NCI-H1417 (cell line): ENCODE data around the gene MTR.

Experiments
- DNase-seq, 3 experiments: peaks; one replicate each; lab custom pipeline; 2025; lab: John Stamatoyannopoulos, UW

The MTR gene

GRCh38 chr1:236864211-236864610, 69.1 kb downstream of the MTR start:
- no peak for DNase-seq

GRCh38 chr1:236864996-236865817, 70.1 kb downstream of the MTR start:
- DNase-seq, result no peak

GRCh38 chr1:236865818-236866155, 70.7 kb downstream of the MTR start:
- DNase-seq, result no peak

- peak in 2 of 3 experiments; percentile 25 to 36 for DNase-seq
Observed at GRCh38 chr1:236868625-236869467, 73.8 kb downstream of the MTR start.

- no peak for DNase-seq
Observed at GRCh38 chr1:236869911-236870310, 74.8 kb downstream of the MTR start.

GRCh38 chr1:236870721-236871120, 75.6 kb downstream of the MTR start:
- no peak for DNase-seq

- DNase-seq, result no peak
Observed at GRCh38 chr1:236872075-236872666, 77.1 kb downstream of the MTR start.

GRCh38 chr1:236875975-236876374, 80.9 kb downstream of the MTR start:
- no peak for DNase-seq

GRCh38 chr1:236877661-236878060, 82.6 kb downstream of the MTR start:
- DNase-seq, result no peak

GRCh38 chr1:236880209-236880608, 85.1 kb downstream of the MTR start:
- no peak for DNase-seq

- DNase-seq, result no peak
Observed at GRCh38 chr1:236882678-236883077, 87.6 kb downstream of the MTR start.

GRCh38 chr1:236886199-236886598, 91.1 kb downstream of the MTR start:
- no peak for DNase-seq

GRCh38 chr1:236887081-236887480, 92.0 kb downstream of the MTR start:
- DNase-seq, result no peak

- no peak for DNase-seq
Observed at GRCh38 chr1:236888126-236888525, 93.0 kb downstream of the MTR start.

GRCh38 chr1:236888903-236889302, 93.8 kb downstream of the MTR start:
- no peak for DNase-seq

GRCh38 chr1:236890152-236891056, 95.3 kb downstream of the MTR start:
- no peak for DNase-seq

- DNase-seq, result no peak
Observed at GRCh38 chr1:236893626-236894545, 98.8 kb downstream of the MTR start.

- DNase-seq, result no peak
Observed at GRCh38 chr1:236895665-236896387, 100.7 kb downstream of the MTR start.

- DNase-seq, result no peak
Observed at GRCh38 chr1:236896716-236897115, 101.6 kb downstream of the MTR start.
